ENCODE data around the gene ROPN1. TPM values are rescaled to one million over a fixed set of nuclear protein-coding genes. Genes with fewer than 3 reads are reported as not detected.

ROPN1 gene
- total and polyA plus RNA-seq, 2 experiments from 2014 or later, result 0.11 TPM; not detected in 1

- TF ChIP-seq CTCF (conservative IDR thresholded peaks at IDR 0.05; ENCODE audit: low read depth in 2 of 2), result no peak
- TF ChIP-seq, protein P1, sequence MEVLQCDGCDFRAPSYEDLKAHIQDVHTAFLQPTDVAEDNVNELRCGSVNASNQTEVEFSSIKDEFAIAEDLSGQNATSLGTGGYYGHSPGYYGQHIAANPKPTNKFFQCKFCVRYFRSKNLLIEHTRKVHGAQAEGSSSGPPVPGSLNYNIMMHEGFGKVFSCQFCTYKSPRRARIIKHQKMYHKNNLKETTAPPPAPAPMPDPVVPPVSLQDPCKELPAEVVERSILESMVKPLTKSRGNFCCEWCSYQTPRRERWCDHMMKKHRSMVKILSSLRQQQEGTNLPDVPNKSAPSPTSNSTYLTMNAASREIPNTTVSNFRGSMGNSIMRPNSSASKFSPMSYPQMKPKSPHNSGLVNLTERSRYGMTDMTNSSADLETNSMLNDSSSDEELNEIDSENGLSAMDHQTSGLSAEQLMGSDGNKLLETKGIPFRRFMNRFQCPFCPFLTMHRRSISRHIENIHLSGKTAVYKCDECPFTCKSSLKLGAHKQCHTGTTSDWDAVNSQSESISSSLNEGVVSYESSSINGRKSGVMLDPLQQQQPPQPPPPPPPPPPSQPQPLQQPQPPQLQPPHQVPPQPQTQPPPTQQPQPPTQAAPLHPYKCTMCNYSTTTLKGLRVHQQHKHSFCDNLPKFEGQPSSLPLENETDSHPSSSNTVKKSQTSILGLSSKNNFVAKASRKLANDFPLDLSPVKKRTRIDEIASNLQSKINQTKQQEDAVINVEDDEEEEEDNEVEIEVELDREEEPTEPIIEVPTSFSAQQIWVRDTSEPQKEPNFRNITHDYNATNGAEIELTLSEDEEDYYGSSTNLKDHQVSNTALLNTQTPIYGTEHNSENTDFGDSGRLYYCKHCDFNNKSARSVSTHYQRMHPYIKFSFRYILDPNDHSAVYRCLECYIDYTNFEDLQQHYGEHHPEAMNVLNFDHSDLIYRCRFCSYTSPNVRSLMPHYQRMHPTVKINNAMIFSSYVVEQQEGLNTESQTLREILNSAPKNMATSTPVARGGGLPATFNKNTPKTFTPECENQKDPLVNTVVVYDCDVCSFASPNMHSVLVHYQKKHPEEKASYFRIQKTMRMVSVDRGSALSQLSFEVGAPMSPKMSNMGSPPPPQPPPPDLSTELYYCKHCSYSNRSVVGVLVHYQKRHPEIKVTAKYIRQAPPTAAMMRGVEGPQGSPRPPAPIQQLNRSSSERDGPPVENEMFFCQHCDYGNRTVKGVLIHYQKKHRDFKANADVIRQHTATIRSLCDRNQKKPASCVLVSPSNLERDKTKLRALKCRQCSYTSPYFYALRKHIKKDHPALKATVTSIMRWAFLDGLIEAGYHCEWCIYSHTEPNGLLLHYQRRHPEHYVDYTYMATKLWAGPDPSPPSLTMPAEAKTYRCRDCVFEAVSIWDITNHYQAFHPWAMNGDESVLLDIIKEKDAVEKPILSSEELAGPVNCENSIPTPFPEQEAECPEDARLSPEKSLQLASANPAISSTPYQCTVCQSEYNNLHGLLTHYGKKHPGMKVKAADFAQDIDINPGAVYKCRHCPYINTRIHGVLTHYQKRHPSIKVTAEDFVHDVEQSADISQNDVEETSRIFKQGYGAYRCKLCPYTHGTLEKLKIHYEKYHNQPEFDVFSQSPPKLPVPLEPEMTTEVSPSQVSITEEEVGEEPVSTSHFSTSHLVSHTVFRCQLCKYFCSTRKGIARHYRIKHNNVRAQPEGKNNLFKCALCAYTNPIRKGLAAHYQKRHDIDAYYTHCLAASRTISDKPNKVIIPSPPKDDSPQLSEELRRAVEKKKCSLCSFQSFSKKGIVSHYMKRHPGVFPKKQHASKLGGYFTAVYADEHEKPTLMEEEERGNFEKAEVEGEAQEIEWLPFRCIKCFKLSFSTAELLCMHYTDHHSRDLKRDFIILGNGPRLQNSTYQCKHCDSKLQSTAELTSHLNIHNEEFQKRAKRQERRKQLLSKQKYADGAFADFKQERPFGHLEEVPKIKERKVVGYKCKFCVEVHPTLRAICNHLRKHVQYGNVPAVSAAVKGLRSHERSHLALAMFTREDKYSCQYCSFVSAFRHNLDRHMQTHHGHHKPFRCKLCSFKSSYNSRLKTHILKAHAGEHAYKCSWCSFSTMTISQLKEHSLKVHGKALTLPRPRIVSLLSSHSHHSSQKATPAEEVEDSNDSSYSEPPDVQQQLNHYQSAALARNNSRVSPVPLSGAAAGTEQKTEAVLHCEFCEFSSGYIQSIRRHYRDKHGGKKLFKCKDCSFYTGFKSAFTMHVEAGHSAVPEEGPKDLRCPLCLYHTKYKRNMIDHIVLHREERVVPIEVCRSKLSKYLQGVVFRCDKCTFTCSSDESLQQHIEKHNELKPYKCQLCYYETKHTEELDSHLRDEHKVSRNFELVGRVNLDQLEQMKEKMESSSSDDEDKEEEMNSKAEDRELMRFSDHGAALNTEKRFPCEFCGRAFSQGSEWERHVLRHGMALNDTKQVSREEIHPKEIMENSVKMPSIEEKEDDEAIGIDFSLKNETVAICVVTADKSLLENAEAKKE (CRISPR knock-in tag; IDR thresholded peaks at IDR 0.05), result no peak
- no peak for TF ChIP-seq JUNB (IDR thresholded peaks at IDR 0.05; ENCODE audit: unreplicated experiment)
- no peak for TF ChIP-seq CREB1 (CRISPR knock-in tag; IDR thresholded peaks at IDR 0.05; ENCODE audit: low read depth)
- TF ChIP-seq POLR2AphosphoS5 (IDR thresholded peaks at IDR 0.05; ENCODE audit: low read depth), result no peak; the same call in 1 of the 2 replicates
- TF ChIP-seq, protein P2, sequence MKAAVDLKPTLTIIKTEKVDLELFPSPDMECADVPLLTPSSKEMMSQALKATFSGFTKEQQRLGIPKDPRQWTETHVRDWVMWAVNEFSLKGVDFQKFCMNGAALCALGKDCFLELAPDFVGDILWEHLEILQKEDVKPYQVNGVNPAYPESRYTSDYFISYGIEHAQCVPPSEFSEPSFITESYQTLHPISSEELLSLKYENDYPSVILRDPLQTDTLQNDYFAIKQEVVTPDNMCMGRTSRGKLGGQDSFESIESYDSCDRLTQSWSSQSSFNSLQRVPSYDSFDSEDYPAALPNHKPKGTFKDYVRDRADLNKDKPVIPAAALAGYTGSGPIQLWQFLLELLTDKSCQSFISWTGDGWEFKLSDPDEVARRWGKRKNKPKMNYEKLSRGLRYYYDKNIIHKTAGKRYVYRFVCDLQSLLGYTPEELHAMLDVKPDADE (IDR thresholded peaks at IDR 0.05), result no peak
- TF ChIP-seq EZH2phosphoT487 (IDR thresholded peaks at IDR 0.05; ENCODE audit: unreplicated experiment), result no peak
Measured at GRCh38 chr3:124033360-124034015, 41.6 kb upstream of the ROPN1 start, which contains the start of gene KALRN (continued).

All from GM23338 (cell line).